ENCODE measurements around the gene TMEM120B.

DNA sequence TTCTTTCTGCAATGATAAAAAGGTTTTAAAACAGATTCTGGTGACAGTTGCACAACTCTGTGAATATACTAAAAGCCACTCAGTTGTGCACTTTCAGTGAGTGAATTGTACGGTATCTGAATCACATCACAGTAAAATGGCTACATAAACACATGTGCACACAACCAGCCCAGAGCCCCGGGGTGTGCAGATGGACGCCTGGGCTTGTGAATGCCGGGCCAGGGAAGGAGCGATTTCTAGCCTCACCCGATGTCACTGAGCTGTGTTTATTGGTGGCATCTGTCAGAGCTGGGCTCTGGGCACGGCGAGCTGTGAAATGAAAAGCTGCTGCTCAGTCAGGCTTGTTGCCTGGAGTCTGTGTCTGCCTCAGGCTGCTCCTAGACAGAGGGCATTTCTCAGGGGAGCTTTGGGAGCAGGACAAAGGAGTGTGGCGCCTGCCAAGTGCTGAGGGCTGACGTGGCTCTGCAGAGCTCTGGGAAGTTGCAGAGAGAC is 55.0 kb downstream of the TMEM120B start:
- TF ChIP-seq POLR2A (IDR thresholded peaks at IDR 0.05): no peak
- TF ChIP-seq, protein P1, sequence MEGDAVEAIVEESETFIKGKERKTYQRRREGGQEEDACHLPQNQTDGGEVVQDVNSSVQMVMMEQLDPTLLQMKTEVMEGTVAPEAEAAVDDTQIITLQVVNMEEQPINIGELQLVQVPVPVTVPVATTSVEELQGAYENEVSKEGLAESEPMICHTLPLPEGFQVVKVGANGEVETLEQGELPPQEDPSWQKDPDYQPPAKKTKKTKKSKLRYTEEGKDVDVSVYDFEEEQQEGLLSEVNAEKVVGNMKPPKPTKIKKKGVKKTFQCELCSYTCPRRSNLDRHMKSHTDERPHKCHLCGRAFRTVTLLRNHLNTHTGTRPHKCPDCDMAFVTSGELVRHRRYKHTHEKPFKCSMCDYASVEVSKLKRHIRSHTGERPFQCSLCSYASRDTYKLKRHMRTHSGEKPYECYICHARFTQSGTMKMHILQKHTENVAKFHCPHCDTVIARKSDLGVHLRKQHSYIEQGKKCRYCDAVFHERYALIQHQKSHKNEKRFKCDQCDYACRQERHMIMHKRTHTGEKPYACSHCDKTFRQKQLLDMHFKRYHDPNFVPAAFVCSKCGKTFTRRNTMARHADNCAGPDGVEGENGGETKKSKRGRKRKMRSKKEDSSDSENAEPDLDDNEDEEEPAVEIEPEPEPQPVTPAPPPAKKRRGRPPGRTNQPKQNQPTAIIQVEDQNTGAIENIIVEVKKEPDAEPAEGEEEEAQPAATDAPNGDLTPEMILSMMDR (IDR thresholded peaks at IDR 0.05): no peak
- TF ChIP-seq POLR2AphosphoS5 (IDR thresholded peaks at IDR 0.05): no peak

Measured in breast epithelium (tissue), 3 donors.